ENCODE results near the gene AOX1.
"Not testable (repeated sequence)": the region's sequence is repeated elsewhere in the genome, so short reads cannot be mapped to it uniquely, and the experiment has no call there.

DNA sequence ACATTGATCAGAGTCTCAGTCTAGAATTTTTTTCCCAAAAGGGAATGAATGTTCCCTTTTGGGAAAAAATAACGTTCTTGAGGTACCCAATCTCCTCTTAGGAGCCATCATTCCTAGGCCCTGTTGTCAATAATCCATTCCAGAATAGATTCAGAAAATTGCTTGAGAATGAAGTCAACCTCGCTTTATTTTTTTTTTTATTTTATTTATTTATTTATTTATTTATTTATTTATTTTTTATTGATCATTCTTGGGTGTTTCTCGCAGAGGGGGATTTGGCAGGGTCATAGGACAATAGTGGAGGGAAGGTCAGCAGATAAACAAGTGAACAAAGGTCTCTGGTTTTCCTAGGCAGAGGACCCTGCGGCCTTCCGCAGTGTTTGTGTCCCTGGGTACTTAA is 96.6 kb downstream of the AOX1 start:
- TF ChIP-seq, protein P1, sequence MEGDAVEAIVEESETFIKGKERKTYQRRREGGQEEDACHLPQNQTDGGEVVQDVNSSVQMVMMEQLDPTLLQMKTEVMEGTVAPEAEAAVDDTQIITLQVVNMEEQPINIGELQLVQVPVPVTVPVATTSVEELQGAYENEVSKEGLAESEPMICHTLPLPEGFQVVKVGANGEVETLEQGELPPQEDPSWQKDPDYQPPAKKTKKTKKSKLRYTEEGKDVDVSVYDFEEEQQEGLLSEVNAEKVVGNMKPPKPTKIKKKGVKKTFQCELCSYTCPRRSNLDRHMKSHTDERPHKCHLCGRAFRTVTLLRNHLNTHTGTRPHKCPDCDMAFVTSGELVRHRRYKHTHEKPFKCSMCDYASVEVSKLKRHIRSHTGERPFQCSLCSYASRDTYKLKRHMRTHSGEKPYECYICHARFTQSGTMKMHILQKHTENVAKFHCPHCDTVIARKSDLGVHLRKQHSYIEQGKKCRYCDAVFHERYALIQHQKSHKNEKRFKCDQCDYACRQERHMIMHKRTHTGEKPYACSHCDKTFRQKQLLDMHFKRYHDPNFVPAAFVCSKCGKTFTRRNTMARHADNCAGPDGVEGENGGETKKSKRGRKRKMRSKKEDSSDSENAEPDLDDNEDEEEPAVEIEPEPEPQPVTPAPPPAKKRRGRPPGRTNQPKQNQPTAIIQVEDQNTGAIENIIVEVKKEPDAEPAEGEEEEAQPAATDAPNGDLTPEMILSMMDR (IDR thresholded peaks at IDR 0.05) = not testable (repeated sequence)
- TF ChIP-seq, protein P2, sequence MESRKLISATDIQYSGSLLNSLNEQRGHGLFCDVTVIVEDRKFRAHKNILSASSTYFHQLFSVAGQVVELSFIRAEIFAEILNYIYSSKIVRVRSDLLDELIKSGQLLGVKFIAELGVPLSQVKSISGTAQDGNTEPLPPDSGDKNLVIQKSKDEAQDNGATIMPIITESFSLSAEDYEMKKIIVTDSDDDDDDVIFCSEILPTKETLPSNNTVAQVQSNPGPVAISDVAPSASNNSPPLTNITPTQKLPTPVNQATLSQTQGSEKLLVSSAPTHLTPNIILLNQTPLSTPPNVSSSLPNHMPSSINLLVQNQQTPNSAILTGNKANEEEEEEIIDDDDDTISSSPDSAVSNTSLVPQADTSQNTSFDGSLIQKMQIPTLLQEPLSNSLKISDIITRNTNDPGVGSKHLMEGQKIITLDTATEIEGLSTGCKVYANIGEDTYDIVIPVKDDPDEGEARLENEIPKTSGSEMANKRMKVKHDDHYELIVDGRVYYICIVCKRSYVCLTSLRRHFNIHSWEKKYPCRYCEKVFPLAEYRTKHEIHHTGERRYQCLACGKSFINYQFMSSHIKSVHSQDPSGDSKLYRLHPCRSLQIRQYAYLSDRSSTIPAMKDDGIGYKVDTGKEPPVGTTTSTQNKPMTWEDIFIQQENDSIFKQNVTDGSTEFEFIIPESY (IDR thresholded peaks at IDR 0.05; ENCODE audit: borderline replicate concordance, low read depth) = not testable (repeated sequence)
